ENCODE data around the gene STX4. TPM values are rescaled to one million over a fixed set of nuclear protein-coding genes. Genes with fewer than 3 reads are reported as not detected.
"Not testable (repeated sequence)": the region's sequence is repeated elsewhere in the genome, so short reads cannot be mapped to it uniquely, and the experiment has no call there.

The STX4 gene
- total RNA-seq, 2 donors from 2014 or later: 17.1 to 23.8 TPM

GRCh38 chr16:31010585-31011325 is 22.6 kb upstream of the STX4 start, which contains the start of gene STX1B:
Gene STX1B (minus strand): TSS chr16:31010638. CDS start chr16:31010396, 242 bp downstream.
- no peak within 1 kb of the TSS for H3K4me3 ChIP-seq
- H3K27me3 ChIP-seq: peaks cover 10 to 12% of the 10 kb centered on the region in 2 donors
- H3K36me3 ChIP-seq: no peaks in the 10 kb centered on the region
- no peak within 1 kb of the TSS for H3K27ac ChIP-seq
- no peak for TF ChIP-seq CTCF (IDR thresholded peaks at IDR 0.05)
- no peak for DNase-seq (ENCODE audit: low spot score)
- no peaks in the 10 kb centered on the region for H3K9me3 ChIP-seq
- peaks cover 0 to 4% of the 10 kb centered on the region in 2 donors for H3K4me1 ChIP-seq

GRCh38 chr16:31011815-31012214 is 21.5 kb upstream of the STX4 start:
- not testable (repeated sequence) for H3K27ac ChIP-seq; H3K36me3 ChIP-seq; H3K9me3 ChIP-seq; H3K4me3 ChIP-seq; H3K4me1 ChIP-seq; DNase-seq (ENCODE audit: low spot score)
- H3K27me3 ChIP-seq: peaks cover 10 to 12% of the 10 kb centered on the region in 2 donors

- not testable (repeated sequence) for H3K36me3 ChIP-seq; DNase-seq (ENCODE audit: low spot score); H3K4me1 ChIP-seq; H3K9me3 ChIP-seq; H3K27ac ChIP-seq; H3K4me3 ChIP-seq
- H3K27me3 ChIP-seq: peaks cover 10 to 12% of the 10 kb centered on the region in 2 donors
Measured at GRCh38 chr16:31013292-31013691, 20.1 kb upstream of the STX4 start.

GRCh38 chr16:31016018-31016417 is 17.3 kb upstream of the STX4 start:
- Histone ChIP-seq H3K27me3 (peaks cover 3 to 4% of the 10 kb centered on the region in 2 donors), H3K9me3 (no peaks in the 10 kb centered on the region), H3K4me1 (no peaks in the 10 kb centered on the region), H3K36me3 (no peaks in the 10 kb centered on the region), H3K4me3 (no peak overlapping the region), H3K27ac (no peak overlapping the region)
- no peak for DNase-seq (ENCODE audit: low spot score)
- TF ChIP-seq CTCF (IDR thresholded peaks at IDR 0.05): no peak

- DNase-seq (ENCODE audit: low spot score); H3K27ac ChIP-seq; H3K36me3 ChIP-seq; H3K4me3 ChIP-seq; H3K27me3 ChIP-seq; H3K9me3 ChIP-seq; H3K4me1 ChIP-seq: not testable (repeated sequence)
Measured at GRCh38 chr16:31017756-31018155, 15.6 kb upstream of the STX4 start.

GRCh38 chr16:31020536-31020935 is 12.8 kb upstream of the STX4 start:
- H3K27me3 ChIP-seq: no peaks in the 10 kb centered on the region
- no peak for DNase-seq (ENCODE audit: low spot score)
- no peaks in the 10 kb centered on the region for H3K9me3 ChIP-seq
- H3K27ac ChIP-seq: no peak overlapping the region
- no peak for TF ChIP-seq CTCF (IDR thresholded peaks at IDR 0.05)
- H3K4me1 ChIP-seq: no peaks in the 10 kb centered on the region
- no peaks in the 10 kb centered on the region for H3K36me3 ChIP-seq
- no peak overlapping the region for H3K4me3 ChIP-seq

- no peak overlapping the region for H3K4me3 ChIP-seq
- no peak for TF ChIP-seq CTCF (IDR thresholded peaks at IDR 0.05)
- H3K9me3 ChIP-seq: no peaks in the 10 kb centered on the region
- H3K36me3 ChIP-seq: no peaks in the 10 kb centered on the region
- no peaks in the 10 kb centered on the region for H3K4me1 ChIP-seq
- no peak for DNase-seq (ENCODE audit: low spot score)
- no peak overlapping the region for H3K27ac ChIP-seq
- H3K27me3 ChIP-seq: no peaks in the 10 kb centered on the region
Measured at GRCh38 chr16:31022544-31023251, 10.7 kb upstream of the STX4 start.

Measured in right atrium auricular region (tissue), 2 donors.